ENCODE data around the gene DNAJC30.
"Not testable (repeated sequence)": the region's sequence is repeated elsewhere in the genome, so short reads cannot be mapped to it uniquely, and the experiment has no call there.

DNAJC30 gene

DNA sequence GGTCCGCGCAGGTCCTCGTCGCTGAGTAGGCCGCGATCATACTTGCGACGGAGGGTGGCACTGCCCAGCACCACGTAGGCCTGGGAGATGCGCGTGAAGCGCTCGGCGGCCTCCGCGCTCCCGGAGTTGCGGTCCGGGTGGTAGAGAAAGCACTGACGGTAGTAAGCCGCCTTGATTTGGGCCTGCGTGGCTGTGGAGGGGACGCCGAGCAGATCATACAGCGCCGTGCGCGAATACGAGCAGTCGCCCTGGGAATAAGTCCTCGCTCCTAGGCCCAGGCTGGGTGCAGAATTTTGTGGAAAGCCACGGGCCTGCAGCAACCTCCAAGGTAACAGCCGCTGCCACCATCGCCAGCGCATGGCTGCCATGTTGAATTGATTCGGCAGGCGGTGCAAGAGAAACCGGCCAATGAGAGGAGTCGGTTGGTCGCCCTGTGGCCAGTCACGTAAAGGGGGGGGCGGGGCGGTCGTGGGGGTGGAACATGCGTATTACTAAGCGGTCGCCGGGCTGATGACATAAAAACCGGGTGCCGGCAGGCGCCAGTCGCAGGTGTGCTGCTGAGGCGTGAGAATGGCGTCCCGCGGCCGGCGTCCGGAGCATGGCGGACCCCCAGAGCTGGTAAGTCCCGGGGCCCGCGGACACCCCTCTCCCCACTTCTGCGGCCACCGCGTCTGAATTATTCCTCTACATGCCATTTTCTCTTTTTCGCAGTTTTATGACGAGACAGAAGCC, at the start of gene DNAJC30, which contains the start of gene BUD23:
TSS of gene DNAJC30 (minus strand) at position 398 of the 732 bp plus-strand sequence. CDS start at position 368, 30 bp downstream.
TSS of gene BUD23 (plus strand) at position 542 of the 732 bp plus-strand sequence. CDS start at position 571, 29 bp downstream.
- DNase-seq, result peak; percentile 96

- DNase-seq, result no peak
Measured at GRCh38 chr7:73732397-73732796, 49.1 kb upstream of the DNAJC30 start.

GRCh38 chr7:73730485-73730884, 47.2 kb upstream of the DNAJC30 start:
- no peak for DNase-seq

- no peak for DNase-seq
Measured at GRCh38 chr7:73728551-73728950, 45.3 kb upstream of the DNAJC30 start.

GRCh38 chr7:73727952-73728351, 44.7 kb upstream of the DNAJC30 start:
- no peak for DNase-seq

- no peak for DNase-seq
Measured at GRCh38 chr7:73726083-73726466, 42.8 kb upstream of the DNAJC30 start.

- no peak for DNase-seq
Measured at GRCh38 chr7:73723813-73724212, 40.6 kb upstream of the DNAJC30 start.

- no peak for DNase-seq
Measured at GRCh38 chr7:73722785-73723184, 39.5 kb upstream of the DNAJC30 start.

- not testable (repeated sequence) for DNase-seq
Measured at GRCh38 chr7:73722182-73722581, 38.9 kb upstream of the DNAJC30 start.

GRCh38 chr7:73721377-73721817, 38.1 kb upstream of the DNAJC30 start:
- DNase-seq, result peak; percentile 58

GRCh38 chr7:73720443-73720842, 37.2 kb upstream of the DNAJC30 start:
- not testable (repeated sequence) for DNase-seq

DNA sequence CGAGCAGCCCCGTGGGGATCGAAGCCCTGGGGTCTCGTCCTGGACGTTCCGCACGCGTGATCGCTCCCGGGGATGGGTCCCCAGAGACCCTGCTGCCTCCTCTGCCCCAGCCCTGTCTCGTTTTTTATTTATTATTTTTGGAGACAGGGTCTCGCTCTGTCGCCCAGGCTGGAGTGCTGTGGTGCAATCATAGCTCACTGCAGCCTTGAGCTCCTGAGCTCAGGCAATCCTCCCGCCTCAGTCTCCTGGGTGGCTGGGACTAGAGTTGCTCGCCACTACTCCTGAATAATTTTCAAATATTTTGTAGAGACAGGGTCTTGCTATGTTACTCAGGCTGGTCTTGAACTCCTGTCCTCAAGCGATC, 36.5 kb upstream of the DNAJC30 start:
- DNase-seq, result no peak

- DNase-seq, result peak; percentile 75
Measured at GRCh38 chr7:73718905-73719805, 35.9 kb upstream of the DNAJC30 start, which contains the start of gene STX1A. STX1A (minus strand) TSS chr7:73719669; CDS start chr7:73719631, 38 bp downstream.

- no peak for DNase-seq
Measured at GRCh38 chr7:73718438-73718881, 35.2 kb upstream of the DNAJC30 start.

- DNase-seq, result no peak
Measured at GRCh38 chr7:73717991-73718405, 34.7 kb upstream of the DNAJC30 start.

DNA sequence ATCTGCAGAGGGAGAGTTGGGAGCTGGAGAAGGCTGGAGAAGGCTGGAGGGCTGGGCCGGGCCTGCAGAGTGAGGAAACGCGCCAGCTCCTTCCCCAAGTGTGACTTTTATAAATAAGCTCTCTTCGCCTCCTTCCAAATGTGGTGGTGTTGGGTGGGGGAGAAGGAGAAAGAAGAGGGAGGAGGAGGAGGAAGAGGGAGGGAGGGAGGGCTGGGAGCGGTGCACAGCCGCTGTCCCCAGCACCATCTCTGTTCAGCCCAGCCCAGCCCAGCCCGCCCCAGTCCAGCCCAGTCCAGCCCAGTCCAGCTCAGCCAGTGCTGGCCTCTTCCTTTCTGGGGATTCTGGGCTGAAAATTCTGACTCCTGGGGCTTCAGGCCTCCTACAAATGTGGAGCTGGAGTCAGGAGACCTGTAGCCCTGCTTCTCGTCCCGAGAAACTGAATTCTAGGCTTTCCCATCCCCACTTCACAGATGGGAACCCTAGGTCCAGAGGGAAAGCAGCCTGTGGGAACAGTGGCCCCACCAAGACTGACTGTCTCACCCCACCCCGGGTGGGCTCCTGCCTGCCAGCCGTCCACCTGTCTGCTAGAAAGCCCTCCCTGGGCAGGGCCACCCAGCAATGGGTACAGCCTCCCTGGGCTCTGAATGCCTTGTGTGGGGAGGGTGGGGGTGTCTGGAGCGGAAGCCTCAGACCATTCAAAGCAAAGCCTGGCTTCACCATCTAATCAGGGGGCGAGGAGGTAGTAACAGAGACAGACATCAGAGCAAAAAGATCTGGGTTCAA, 34.0 kb upstream of the DNAJC30 start:
- no peak for DNase-seq

GRCh38 chr7:73716318-73716890, 33.2 kb upstream of the DNAJC30 start:
- peak; percentile 55 for DNase-seq

GRCh38 chr7:73715648-73716317, 32.5 kb upstream of the DNAJC30 start:
- DNase-seq, result peak; percentile 71

DNA sequence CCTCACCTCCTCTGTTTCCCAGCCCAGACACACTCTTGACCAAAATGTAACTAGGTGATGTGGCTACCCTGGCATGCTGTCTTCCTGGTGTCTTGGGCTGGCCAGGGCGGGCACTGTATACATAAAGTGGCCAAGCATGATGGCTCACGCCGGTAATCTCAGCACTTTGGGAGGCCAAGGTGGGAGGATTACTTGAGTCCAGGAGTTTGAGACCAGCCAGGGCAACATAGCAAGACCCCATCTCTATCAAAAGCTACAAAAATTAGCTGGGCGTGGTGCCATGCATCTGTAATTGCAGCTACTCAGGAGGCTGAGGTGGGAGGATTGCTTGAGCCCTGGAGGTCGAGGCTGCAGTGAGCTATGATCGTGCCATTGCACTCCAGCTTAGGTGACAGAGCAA, 30.1 kb upstream of the DNAJC30 start:
- not testable (repeated sequence) for DNase-seq

DNA sequence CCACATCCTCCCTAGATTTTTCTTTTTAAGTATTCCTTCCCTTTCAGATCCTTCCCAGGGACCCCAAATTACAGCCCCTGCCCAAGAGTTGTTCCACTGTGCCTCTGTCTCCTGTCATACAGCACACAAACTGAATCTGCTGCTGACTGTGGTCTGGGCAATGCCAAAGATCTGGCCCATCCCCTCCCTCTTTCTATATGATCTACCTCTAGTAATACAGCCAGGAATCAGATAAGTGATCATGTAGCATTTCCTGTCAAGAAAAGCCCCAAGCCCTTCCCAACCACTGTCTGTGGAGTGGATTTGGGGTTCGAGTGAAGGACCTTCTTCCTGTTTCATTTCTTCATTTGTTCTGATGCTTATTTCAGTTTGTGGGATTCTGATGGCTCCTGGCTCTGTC, 29.5 kb upstream of the DNAJC30 start:
- DNase-seq, result no peak

DNA sequence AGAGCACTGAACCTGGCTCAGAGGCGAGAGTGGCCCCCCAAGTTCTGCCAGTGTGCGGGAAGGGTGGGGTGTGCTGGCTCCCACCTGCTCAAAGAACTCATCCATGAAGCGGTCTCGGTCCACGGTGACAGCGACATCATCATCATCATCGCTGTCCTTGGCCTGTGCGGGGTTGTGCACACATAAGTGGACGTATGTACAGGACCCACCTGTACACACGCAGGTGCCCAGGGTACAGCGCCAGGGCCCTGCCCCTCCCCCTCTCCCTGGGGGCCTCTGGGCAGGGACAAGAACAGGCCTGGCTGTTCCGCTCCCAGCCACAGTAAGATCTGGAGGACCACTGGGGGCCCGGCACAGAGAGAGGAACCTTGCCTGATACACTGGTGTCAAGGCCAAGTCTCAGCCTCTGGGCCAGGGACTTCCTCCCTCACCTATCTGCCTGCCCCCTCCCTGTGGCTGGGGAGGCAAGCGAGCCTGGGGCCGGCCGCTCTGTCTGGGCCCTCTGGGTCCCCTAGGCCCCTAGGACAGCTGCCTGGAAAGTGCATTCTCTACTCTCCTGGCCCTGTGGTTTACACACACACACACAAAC, 25.8 kb upstream of the DNAJC30 start:
- DNase-seq, result no peak

All from NCI-H2171 (cell line).